Activated naive CD8-positive, alpha-beta T cell treated with anti-CD3 and anti-CD28 coated beads, Interleukin-2, amount 50 U/mL, for 16 hours (primary cell): ENCODE measurements around the gene P2RX7.
"Not testable (repeated sequence)": the region's sequence is repeated elsewhere in the genome, so short reads cannot be mapped to it uniquely, and the experiment has no call there.

Source experiments
- DNase-seq: peaks from one replicate; pipeline ENCODE4 v3.0.0-alpha.2; 2020; ENCODE audit warnings: low read depth, low spot score

Gene P2RX7

GRCh38 chr12:121170611-121171260 is 38.1 kb downstream of the P2RX7 start:
- no peak for DNase-seq

DNA sequence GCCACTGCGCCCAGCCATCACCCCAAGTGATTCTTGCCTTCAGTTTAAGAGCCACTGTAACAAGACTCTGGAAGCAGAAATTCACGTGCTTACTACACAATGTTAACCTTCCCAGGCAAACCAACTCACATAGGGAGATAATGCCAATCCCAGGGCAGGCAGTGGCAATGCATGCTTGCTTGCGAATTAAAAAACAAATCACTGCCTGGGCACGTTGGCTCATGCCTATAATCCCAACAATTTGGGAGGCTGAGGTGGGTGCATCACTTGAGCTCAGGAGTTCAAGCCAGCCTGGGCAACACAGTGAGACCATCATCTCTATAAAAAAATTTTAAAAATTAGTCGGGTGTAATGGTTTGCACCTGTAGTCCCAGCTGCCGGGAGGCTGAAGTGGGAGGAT is 39.5 kb downstream of the P2RX7 start:
- DNase-seq = no peak

DNA sequence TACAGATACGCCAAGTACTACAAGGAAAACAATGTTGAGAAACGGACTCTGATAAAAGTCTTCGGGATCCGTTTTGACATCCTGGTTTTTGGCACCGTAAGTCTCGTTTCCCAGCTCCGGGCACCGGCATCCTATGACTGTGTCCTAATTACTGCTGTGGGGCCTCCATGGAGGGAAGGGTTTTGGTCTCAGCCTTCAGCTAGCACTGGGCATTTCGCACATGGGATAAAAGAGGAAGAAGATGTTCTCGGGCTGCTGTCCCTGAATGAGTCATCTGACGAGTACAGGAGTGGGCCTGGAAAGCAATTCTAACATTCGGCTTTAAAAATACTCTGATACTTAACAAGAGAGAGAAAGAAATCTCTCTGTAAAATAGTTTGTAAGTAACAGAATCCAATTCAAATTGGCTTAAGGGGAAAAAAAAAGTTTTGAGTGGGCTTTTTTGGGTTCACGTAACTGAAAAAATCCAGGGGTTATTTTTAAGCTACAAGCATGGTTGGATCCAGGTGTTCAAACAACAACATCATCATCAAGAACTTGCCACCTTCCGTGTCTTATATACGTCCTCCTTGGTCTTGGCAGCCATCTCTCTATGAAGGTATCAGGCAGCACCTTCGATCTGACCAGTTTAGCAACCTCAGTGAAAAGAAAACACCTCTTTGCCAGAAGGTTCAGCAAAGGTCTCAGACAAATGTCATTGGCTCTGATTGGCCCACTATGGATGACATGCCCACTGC is 42.9 kb downstream of the P2RX7 start:
- DNase-seq = no peak

GRCh38 chr12:121176826-121177529 is 44.3 kb downstream of the P2RX7 start:
- DNase-seq = no peak

- no peak for DNase-seq
Observed at GRCh38 chr12:121181181-121181580, 48.5 kb downstream of the P2RX7 start.

DNA sequence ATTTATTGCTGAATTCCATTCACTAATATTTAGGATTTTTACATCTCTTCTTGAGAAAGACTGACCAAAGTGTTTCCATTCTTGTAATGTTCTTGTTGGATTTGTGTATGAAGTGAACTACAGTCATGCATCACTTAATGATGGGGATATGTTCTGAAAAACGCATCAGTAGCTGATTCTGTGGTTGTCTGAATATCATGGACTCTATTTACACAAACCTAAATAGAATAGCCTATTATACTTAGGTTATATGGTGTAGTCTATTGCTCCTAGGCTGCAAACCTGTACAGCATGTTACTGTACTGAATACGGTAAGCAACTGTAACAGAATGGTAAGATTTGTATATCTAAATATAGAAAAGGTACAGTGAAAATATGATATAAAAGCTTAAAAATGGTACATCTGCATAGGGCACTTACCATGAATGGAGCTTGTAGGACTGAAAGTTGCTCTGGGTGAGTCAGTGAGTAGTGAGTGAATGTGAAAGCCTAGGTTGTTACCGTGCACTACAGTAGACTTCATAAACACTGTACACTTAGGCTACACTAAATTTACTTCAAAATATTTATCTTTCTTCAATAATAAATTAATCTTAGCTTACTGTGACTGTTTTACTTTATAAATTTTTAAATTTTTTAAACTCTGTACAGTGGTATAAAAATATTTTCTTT is 49.7 kb downstream of the P2RX7 start:
- DNase-seq = no peak

DNA sequence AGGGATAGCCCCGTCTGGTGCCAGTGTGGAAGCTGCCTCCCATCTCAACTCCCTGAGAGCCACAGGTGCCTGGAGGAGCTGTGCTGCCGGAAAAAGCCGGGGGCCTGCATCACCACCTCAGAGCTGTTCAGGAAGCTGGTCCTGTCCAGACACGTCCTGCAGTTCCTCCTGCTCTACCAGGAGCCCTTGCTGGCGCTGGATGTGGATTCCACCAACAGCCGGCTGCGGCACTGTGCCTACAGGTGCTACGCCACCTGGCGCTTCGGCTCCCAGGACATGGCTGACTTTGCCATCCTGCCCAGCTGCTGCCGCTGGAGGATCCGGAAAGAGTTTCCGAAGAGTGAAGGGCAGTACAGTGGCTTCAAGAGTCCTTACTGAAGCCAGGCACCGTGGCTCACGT is 51.7 kb downstream of the P2RX7 start:
- DNase-seq = no peak

DNA sequence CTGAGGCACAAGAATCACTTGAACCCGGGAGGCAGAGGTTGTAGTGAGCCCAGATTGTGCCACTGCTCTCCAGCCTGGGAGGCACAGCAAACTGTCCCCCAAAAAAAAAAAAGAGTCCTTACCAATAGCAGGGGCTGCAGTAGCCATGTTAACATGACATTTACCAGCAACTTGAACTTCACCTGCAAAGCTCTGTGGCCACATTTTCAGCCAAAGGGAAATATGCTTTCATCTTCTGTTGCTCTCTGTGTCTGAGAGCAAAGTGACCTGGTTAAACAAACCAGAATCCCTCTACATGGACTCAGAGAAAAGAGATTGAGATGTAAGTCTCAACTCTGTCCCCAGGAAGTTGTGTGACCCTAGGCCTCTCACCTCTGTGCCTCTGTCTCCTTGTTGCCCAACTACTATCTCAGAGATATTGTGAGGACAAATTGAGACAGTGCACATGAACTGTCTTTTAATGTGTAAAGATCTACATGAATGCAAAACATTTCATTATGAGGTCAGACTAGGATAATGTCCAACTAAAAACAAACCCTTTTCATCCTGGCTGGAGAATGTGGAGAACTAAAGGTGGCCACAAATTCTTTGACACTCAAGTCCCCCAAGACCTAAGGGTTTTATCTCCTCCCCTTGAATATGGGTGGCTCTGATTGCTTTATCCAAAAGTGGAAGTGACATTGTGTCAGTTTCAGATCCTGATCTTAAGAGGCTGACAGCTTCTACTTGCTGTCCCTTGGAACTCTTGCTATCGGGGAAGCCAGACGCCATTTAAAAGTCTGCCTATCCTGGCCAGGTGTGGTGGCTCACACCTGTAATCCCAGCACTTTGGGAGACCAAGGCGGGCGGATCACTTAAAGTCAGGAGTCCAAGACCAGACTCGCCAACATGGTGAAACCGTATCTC is 52.6 kb downstream of the P2RX7 start:
- DNase-seq = no peak

DNA sequence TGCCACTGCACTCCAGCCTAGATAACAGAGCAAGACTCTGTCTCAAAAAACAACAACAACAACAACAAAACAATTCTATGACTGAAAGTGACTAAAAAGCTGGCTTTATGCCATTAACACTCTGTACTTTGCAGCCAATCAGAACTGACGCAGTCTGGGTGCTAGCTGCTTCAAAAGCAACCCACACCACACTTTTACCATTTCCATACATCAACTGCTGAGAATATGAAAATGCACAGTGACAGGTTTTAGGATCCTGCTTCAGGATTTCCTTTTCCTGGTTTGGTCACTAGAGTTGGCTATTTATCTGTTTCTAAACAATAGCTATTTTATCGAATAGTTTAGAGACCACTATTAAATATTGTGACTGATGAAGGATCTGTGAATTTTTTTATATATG is 54.1 kb downstream of the P2RX7 start:
- no peak for DNase-seq

- DNase-seq = no peak
Observed at GRCh38 chr12:121187501-121187900, 54.8 kb downstream of the P2RX7 start.

DNA sequence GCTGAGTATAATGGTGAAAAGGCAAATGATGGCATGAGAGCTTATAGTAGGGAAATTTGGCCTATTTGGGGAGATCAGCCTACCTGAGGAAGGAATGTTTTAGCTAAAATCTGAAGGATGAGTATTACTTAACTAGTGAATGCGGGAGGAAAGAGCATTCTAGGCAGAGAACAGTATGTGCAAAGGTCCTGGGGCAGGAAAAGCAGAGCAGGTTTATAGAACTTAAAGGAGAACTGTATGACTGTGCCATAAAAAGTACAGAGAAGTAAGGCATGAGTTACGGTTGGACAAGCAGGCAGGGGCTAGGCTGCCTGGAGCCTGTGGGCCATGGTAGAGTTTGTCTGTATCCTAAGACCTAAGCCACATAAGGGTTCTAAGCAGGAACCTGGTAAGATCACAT is 55.6 kb downstream of the P2RX7 start:
- DNase-seq = no peak

- no peak for DNase-seq
Observed at GRCh38 chr12:121189131-121189530, 56.5 kb downstream of the P2RX7 start.

DNA sequence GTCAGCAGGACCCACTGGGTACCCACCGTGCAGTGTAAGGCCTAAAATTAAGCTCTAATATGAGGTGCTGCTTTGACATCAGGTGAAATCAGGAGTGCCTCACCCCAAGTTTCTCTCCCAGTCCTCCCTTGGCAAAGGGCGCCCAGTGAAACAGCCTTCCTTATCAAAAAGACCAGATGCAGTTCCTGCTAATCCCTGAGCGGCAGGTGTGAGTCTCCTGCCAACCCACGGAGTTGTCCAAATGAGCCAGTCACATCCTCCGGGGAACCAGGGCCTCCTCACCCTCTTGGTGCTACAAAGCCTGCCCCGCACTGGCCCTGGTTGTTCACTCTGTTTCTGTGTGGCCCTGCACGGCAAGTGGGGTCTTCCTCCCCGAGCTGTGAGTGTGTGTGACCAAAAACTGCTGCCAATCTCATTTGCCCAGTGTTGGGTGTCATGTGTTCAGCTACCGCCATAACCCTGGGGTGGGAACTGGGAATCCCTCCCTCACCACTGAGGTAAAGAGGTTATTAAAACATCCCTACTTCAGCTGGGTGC is 57.0 kb downstream of the P2RX7 start:
- DNase-seq = no peak

GRCh38 chr12:121190523-121191031 is 57.9 kb downstream of the P2RX7 start:
- no peak for DNase-seq

- no peak for DNase-seq
Observed at GRCh38 chr12:121191151-121191550, 58.5 kb downstream of the P2RX7 start.

GRCh38 chr12:121196902-121197301 is 64.2 kb downstream of the P2RX7 start:
- no peak for DNase-seq

DNA sequence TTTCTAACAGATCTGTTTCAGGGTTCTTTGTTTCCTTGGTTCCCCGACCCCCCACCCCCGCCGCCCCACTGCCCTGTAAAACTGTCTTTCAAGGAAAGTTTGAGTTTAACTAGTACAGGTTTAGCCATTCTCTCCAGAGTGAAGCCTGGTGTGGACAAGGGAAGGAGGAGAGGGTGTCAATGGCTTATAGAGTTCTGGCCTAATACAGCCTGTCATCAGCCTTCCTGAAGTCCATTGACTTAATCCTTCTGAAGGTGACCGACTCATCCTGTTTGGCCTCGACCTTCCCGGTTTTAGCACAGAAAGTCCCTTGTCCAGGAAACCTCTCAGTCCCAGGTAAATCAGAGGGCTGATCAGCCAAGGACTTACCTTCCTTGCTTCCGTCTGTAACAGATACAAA is 66.3 kb downstream of the P2RX7 start:
- DNase-seq = no peak

DNA sequence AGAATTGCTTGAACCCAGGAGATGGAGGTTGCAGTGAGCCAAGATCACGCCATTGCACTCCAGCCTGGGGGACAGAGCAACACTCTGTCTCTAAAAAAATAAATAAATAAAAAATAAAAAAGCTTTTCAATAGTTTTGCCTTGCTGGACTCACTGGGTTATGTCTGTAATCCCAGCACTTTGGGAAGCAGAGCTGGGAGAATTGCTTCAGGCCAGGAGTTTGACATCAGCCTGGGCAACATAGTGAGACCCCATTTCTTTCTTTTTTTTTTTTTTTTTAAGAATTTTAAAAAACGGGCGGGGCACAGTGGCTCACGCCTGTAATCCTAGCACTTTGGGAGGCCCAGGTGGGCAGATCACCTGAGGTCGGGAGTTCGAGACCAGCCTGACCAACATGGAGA is 68.5 kb downstream of the P2RX7 start:
- DNase-seq = not testable (repeated sequence)

- no peak for DNase-seq
Observed at GRCh38 chr12:121202407-121203355, 70.0 kb downstream of the P2RX7 start.

DNA sequence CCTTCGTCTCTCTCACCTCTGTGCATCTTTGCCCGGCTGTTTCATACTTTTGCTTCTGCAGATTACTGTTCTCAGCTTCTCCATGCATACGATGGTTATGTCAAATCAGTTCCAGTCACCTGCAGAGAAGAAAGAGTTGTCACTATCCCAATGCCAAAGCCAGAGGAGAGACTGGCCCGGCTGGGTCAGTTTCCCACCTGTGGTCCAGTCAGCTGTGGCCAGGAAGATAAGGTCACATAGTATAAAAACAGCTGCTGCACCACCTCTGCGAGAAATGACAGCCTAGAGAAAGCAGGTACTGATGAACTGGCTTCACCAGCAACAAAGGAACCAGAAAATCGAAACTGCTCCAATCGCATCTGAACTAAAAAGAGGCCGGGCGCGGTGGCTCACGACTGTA is 70.8 kb downstream of the P2RX7 start:
- no peak for DNase-seq
